Keratinocyte (primary cell): ENCODE results near the gene GPALPP1. TPM values are rescaled to one million over a fixed set of nuclear protein-coding genes. Genes with fewer than 3 reads are reported as not detected.
"Not testable (repeated sequence)": the region's sequence is repeated elsewhere in the genome, so short reads cannot be mapped to it uniquely, and the experiment has no call there.

Experiments
- DNase-seq: peaks from one replicate; pipeline ENCODE4 v3.0.0-alpha.2; 2011; ENCODE audit warnings: low read depth, missing footprints, low spot score
- FAIRE-seq: peaks from 2 replicates; lab custom pipeline; 2011; peaks lifted over from hg19 to GRCh38; lab: Jason Lieb, UNC
- H2AFZ ChIP-seq: 2 replicates; pipeline ENCODE4 v1.6.0; 2012; ENCODE audit warnings: low read length, control low read depth, inconsistent platforms; ENCODE audit not compliant: control insufficient read depth
- H3K27ac ChIP-seq: 2 replicates; pipeline ENCODE4 v1.5.1; 2011; ENCODE audit warnings: low read length; ENCODE audit not compliant: control insufficient read depth, insufficient read depth
- H3K27me3 ChIP-seq: 3 replicates; pipeline ENCODE4 v1.6.0; 2011; ENCODE audit warnings: low read length; ENCODE audit not compliant: control insufficient read depth, insufficient read depth; ENCODE audit errors: extremely low read depth
- H3K36me3 ChIP-seq, 2 experiments: 2 replicates in 1 of 2; 3 replicates in 1 of 2; pipeline ENCODE4 v1.5.1; 2011; ENCODE audit warnings: low read length in 2 of 2, mild to moderate bottlenecking in 1 of 2; ENCODE audit not compliant: control insufficient read depth in 2 of 2, insufficient read depth in 2 of 2; ENCODE audit errors: extremely low read depth in 1 of 2
- H3K4me1 ChIP-seq: 3 replicates; pipeline ENCODE4 v1.5.1; 2011; ENCODE audit warnings: low read length; ENCODE audit not compliant: control insufficient read depth, insufficient read depth; ENCODE audit errors: extremely low read depth
- H3K4me2 ChIP-seq: 3 replicates; pipeline ENCODE4 v1.6.0; 2011; ENCODE audit warnings: low read depth, low read length; ENCODE audit not compliant: control insufficient read depth, insufficient read depth; ENCODE audit errors: extremely low read depth
- H3K4me3 ChIP-seq, 3 experiments: fragments of 200-600 bp in 1 of 3; sonication (generic) in 1 of 3; 2 replicates in 2 of 3; 3 replicates in 1 of 3; pipeline ENCODE4 v1.5.1; 2011 to 2016; ENCODE audit warnings: low read length in 3 of 3, mild to moderate bottlenecking in 3 of 3, control low read depth in 2 of 3, inconsistent platforms in 1 of 3, low read depth in 1 of 3, mixed read lengths in 1 of 3, mixed run types in 1 of 3, moderate library complexity in 1 of 3; ENCODE audit not compliant: control insufficient read depth in 2 of 3, insufficient read depth in 2 of 3; ENCODE audit errors: extremely low read depth in 1 of 3
- H3K79me2 ChIP-seq: 2 replicates; pipeline ENCODE4 v1.6.0; 2012; ENCODE audit warnings: low read length; ENCODE audit not compliant: control insufficient read depth, insufficient read depth
- H3K9ac ChIP-seq: 3 replicates; pipeline ENCODE4 v1.6.0; 2011; ENCODE audit warnings: low read length; ENCODE audit not compliant: control insufficient read depth, insufficient read depth; ENCODE audit errors: extremely low read depth
- H3K9me1 ChIP-seq: 3 replicates; pipeline ENCODE4 v1.6.0; 2011; ENCODE audit warnings: low read length; ENCODE audit not compliant: control insufficient read depth, insufficient read depth; ENCODE audit errors: extremely low read depth
- H3K9me3 ChIP-seq: 2 replicates; pipeline ENCODE4 v1.5.1; 2012; ENCODE audit warnings: low read depth, low read length; ENCODE audit not compliant: control insufficient read depth
- H4K20me1 ChIP-seq: 3 replicates; pipeline ENCODE4 v1.6.0; 2011; ENCODE audit warnings: low read length; ENCODE audit not compliant: control insufficient read depth, insufficient read depth; ENCODE audit errors: extremely low read depth
- CTCF ChIP-seq, 3 experiments: IDR thresholded peaks in 1 of 3; conservative IDR thresholded peaks in 1 of 3; optimal IDR thresholded peaks in 1 of 3; 2 replicates in 2 of 3; 3 replicates in 1 of 3; pipeline versions ENCODE3 to v1.5.1; 2011; ENCODE audit warnings: low read length in 3 of 3, mild to moderate bottlenecking in 3 of 3, moderate library complexity in 2 of 3, control low read depth in 1 of 3, inconsistent platforms in 1 of 3; ENCODE audit not compliant: insufficient read depth in 2 of 3; ENCODE audit errors: extremely low read depth in 1 of 3
- EZH2 ChIP-seq: IDR thresholded peaks from one replicate; pipeline ENCODE4 v1.6.1; 2012; ENCODE audit warnings: inconsistent platforms, mild to moderate bottlenecking, low read length, moderate library complexity
- dilution Hi-C: fragments of 300-500 bp; cut with MboI; formaldehyde crosslinking; loops from one replicate; pipeline ENCODE4 v1.7.0; 2020; ENCODE audit warnings: low sequenced_read_pairs; ENCODE audit not compliant: extremely low pct_ligation_motif_present
- polyA plus RNA-seq, 5 experiments: library from polyadenylated mRNA; depleted of rRNA in 3 of 5; stranded (reverse) in 3 of 5; stranded (forward) in 1 of 5; unstranded in 1 of 5; fragments of >200 nt; gene quantifications; 1 replicate in 1 of 5; 2 replicates in 3 of 5; 3 replicates in 1 of 5; pipeline versions ENCODE4 v1.2.1 to v1.2.3, GENCODE V29; 2011 to 2012; ENCODE audit warnings: missing spikeins in 2 of 5, low read depth in 1 of 5, low replicate concordance in 1 of 5

GPALPP1 gene
- polyA plus RNA-seq, 1 donor (not counting 4 experiments of a cell fraction or from before 2014, with no cell fraction given), result 17.7 TPM

DNA sequence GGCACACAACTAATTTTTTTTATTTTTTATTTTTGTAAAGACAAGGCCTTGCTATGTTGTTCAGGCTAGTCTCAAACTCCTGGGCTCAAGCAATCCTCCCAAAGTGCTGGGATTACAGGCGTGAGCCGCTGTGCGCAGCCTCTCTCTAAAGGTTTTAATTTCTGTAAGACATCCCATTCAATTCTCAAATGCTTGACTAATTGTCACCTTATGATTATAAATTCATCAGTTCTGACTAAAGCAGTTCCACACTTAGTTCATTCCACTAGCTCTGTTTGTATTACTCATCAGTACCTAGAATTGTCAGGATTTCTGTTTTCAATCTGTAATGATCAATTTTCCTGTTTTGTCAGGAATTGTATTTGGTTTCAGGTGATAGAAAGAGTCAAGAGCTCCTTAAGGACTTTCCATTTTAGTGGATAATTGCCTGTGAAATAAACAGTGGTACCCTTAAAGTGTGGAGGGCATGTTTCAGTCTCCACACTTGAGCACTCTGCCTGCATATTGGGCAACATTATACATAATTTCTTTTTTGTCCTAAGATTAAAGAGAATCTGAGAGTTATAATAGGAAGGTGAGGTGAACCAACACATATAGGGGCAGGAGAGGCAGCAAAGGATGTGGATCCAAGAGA, 27.6 kb downstream of the GPALPP1 start:
- H3K27me3 ChIP-seq, result no peaks in the 10 kb centered on the region
- no peak overlapping the region for H2AFZ ChIP-seq
- FAIRE-seq, result no peak
- H3K79me2 ChIP-seq, result no peaks in the 10 kb centered on the region
- no peak overlapping the region for H3K4me2 ChIP-seq
- H4K20me1 ChIP-seq, result no peaks in the 10 kb centered on the region
- H3K9me3 ChIP-seq, result no peaks in the 10 kb centered on the region
- H3K27ac ChIP-seq, result no peak overlapping the region
- TF ChIP-seq EZH2, result no peak
- no peak for TF ChIP-seq CTCF (optimal IDR thresholded peaks at IDR 0.05 in 1 of 3, IDR thresholded peaks at IDR 0.05 in 1 of 3, conservative IDR thresholded peaks at IDR 0.05 in 1 of 3; ENCODE audit: extremely low read depth in 1 of 3, insufficient read depth in 2 of 3, low read length in 3 of 3)
- H3K9ac ChIP-seq, result no peak overlapping the region
- dilution Hi-C loops, result no loop called here
- H3K36me3 ChIP-seq, result peaks cover 3 to 5% of the 10 kb centered on the region in 2 experiments
- H3K4me1 ChIP-seq, result no peaks in the 10 kb centered on the region
- no peak for DNase-seq
- H3K9me1 ChIP-seq, result no peaks in the 10 kb centered on the region
- no peak overlapping the region for H3K4me3 ChIP-seq

DNA sequence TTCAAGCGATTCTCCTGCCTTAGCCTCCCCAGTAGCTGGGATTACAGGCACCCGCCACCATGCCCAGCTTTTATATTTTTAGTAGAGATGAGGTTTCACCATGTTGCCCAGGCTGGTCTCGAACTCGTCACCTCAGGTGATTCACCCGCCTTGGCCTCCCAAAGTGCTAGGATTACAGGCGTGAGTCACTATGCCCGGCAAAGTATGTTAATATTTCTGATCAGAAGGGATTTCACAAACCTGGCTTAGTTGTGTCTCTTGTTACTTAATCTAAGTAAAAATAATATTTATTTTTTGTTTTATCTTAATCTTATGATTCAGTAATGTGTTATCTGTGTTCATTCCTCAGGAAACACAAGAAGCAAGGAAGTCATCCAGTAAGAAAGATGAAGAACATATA, 30.6 kb downstream of the GPALPP1 start:
- DNase-seq, H3K27ac ChIP-seq, H3K27me3 ChIP-seq, H2AFZ ChIP-seq, H3K9ac ChIP-seq, H3K79me2 ChIP-seq, H3K9me3 ChIP-seq, H4K20me1 ChIP-seq, FAIRE-seq, H3K4me3 ChIP-seq, H3K36me3 ChIP-seq, dilution Hi-C loops, H3K4me1 ChIP-seq, H3K4me2 ChIP-seq, H3K9me1 ChIP-seq: not testable (repeated sequence)

DNA sequence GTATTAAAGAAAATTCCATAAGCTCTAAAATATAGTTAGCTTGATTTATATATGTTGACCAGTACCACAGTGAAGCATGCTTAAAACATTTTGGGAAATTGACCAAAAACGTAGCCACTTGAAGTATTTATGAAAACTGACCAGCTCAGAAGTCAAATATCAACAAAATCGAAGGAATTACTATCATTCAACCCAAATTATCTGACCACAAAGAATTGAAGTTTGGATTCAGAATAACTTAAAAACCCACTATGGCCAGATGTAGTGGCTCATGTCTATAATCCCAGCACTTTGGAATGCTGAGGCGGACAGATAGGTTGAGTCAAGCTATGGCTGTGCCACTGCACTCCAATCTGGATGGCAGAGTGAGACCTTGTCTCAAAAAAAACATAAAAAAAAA, 31.9 kb downstream of the GPALPP1 start:
- Histone ChIP-seq H2AFZ (no peak overlapping the region), H3K9me1 (no peaks in the 10 kb centered on the region), H3K79me2 (no peaks in the 10 kb centered on the region), H3K9me3 (no peaks in the 10 kb centered on the region), H4K20me1 (no peaks in the 10 kb centered on the region), H3K27me3 (no peaks in the 10 kb centered on the region), H3K27ac (no peak overlapping the region), H3K4me2 (no peak overlapping the region), H3K36me3 (peaks cover 2 to 3% of the 10 kb centered on the region in 2 experiments), H3K4me3 (no peak overlapping the region), H3K9ac (no peak overlapping the region), H3K4me1 (no peaks in the 10 kb centered on the region)
- DNase-seq, result no peak
- TF ChIP-seq CTCF (optimal IDR thresholded peaks at IDR 0.05 in 1 of 3, IDR thresholded peaks at IDR 0.05 in 1 of 3, conservative IDR thresholded peaks at IDR 0.05 in 1 of 3; ENCODE audit: extremely low read depth in 1 of 3, insufficient read depth in 2 of 3, low read length in 3 of 3) (no peak), EZH2 (no peak)
- dilution Hi-C loops, result no loop called here
- no peak for FAIRE-seq
